ENCODE results near the gene ATP6V1B1.

The ATP6V1B1 gene

GRCh38 chr2:70902067-70902442 lies 33.6 kb upstream of the ATP6V1B1 start:
- no peak for DNase-seq

GRCh38 chr2:70902579-70902978 lies 33.1 kb upstream of the ATP6V1B1 start:
- no peak for DNase-seq

GRCh38 chr2:70903171-70903570 lies 32.5 kb upstream of the ATP6V1B1 start:
- no peak for DNase-seq

GRCh38 chr2:70903641-70904340 lies 31.9 kb upstream of the ATP6V1B1 start:
- no peak for DNase-seq

GRCh38 chr2:70904371-70905216 lies 31.1 kb upstream of the ATP6V1B1 start:
- no peak for DNase-seq

- no peak for DNase-seq
Observed at GRCh38 chr2:70905443-70906421, 30.0 kb upstream of the ATP6V1B1 start.

GRCh38 chr2:70906439-70907005 lies 29.2 kb upstream of the ATP6V1B1 start:
- no peak for DNase-seq

GRCh38 chr2:70907130-70908057 lies 28.3 kb upstream of the ATP6V1B1 start:
- DNase-seq: no peak

- no peak for DNase-seq
Observed at GRCh38 chr2:70916291-70916690, 19.4 kb upstream of the ATP6V1B1 start.

- DNase-seq: no peak
Observed at GRCh38 chr2:70918016-70918415, 17.7 kb upstream of the ATP6V1B1 start.

GRCh38 chr2:70919672-70920366 lies 15.9 kb upstream of the ATP6V1B1 start:
- DNase-seq: peak; percentile 50 to 55

- DNase-seq: no peak
Observed at GRCh38 chr2:70920367-70920715, 15.4 kb upstream of the ATP6V1B1 start.

- no peak for DNase-seq
Observed at GRCh38 chr2:70921031-70921430, 14.7 kb upstream of the ATP6V1B1 start.

GRCh38 chr2:70921839-70922234 lies 13.9 kb upstream of the ATP6V1B1 start:
- DNase-seq: no peak

GRCh38 chr2:70922235-70923234 lies 13.2 kb upstream of the ATP6V1B1 start:
- DNase-seq: no peak

- DNase-seq: no peak
Observed at GRCh38 chr2:70923378-70924015, 12.2 kb upstream of the ATP6V1B1 start.

GRCh38 chr2:70926042-70926441 lies 9.7 kb upstream of the ATP6V1B1 start:
- DNase-seq: no peak

- DNase-seq: no peak
Observed at GRCh38 chr2:70927138-70927537, 8.6 kb upstream of the ATP6V1B1 start.

GRCh38 chr2:70927641-70928040 lies 8.1 kb upstream of the ATP6V1B1 start:
- DNase-seq: no peak

Data from NCI-H2081 (cell line).